Tibial nerve (tissue), 4 donors: ENCODE measurements around the gene STAB1. TPM values are rescaled to one million over a fixed set of nuclear protein-coding genes. Genes with fewer than 3 reads are reported as not detected.
A peak's percentile ranks its signal among the peaks of the same experiment; 100 is the strongest.

Experiments used
- DNase-seq, 2 donors: peaks; one replicate each; pipeline ENCODE4 v3.0.0-alpha.2; 2019; ENCODE audit warnings: low spot score in 2 of 2
- H3K27ac ChIP-seq, 4 donors: fragments of 200-600 bp; sonication (generic) in 3 of 4; one replicate each; pipeline ENCODE4 v1.5.1; 2017 to 2019; ENCODE audit warnings: mild to moderate bottlenecking in 1 of 4
- H3K27me3 ChIP-seq, 2 donors: fragments of 200-600 bp; sonication (generic) in 1 of 2; one replicate each; pipeline versions ENCODE4 v1.5.1 to v1.6.0; 2017 to 2019
- H3K36me3 ChIP-seq, 3 donors: fragments of 200-600 bp; sonication (generic); one replicate each; pipeline ENCODE4 v1.5.1; 2018 to 2019
- H3K4me1 ChIP-seq, 4 donors: fragments of 200-600 bp; sonication (generic) in 3 of 4; one replicate each; pipeline ENCODE4 v1.5.1; 2017 to 2019
- H3K4me3 ChIP-seq, 4 donors: fragments of 200-600 bp; sonication (generic) in 3 of 4; one replicate each; pipeline ENCODE4 v1.5.1; 2017 to 2019; ENCODE audit warnings: mild to moderate bottlenecking in 1 of 4, moderate library complexity in 1 of 4
- H3K9me3 ChIP-seq, 4 donors: fragments of 200-600 bp; sonication (generic) in 3 of 4; one replicate each; pipeline ENCODE4 v1.5.1; 2017 to 2019
- EP300 ChIP-seq, 2 donors: sonication (generic); formaldehyde crosslinking; IDR thresholded peaks; one replicate each; pipeline ENCODE4 v1.6.1; 2017; ENCODE audit warnings: antibody characterized with exemption in 2 of 2, mild to moderate bottlenecking in 1 of 2
- POLR2A ChIP-seq, 2 donors: fragments of 450-650 bp; IDR thresholded peaks; one replicate each; pipeline ENCODE4 v1.6.1; 2017; ENCODE audit warnings: antibody characterized with exemption in 2 of 2, mild to moderate bottlenecking in 2 of 2, moderate library complexity in 2 of 2
- WGBS, 2 donors: methylation state at CpG; one replicate each; pipeline ENCODE4 v1.1.5; 2018; 5-methylcytosine and 5-hydroxymethylcytosine counted together
- total RNA-seq, 4 donors: library from RNA; depleted of rRNA; stranded (reverse); fragments of >200 nt; gene quantifications; one replicate each; pipeline ENCODE4 v1.1.0, GENCODE V29; 2016
- TF ChIP-seq, protein P1 (sequence below), 5 experiments: fragments of 200-600 bp in 3 of 5; fragments of 450-650 bp in 2 of 5; sonication (generic) in 3 of 5; IDR thresholded peaks; one replicate each; pipeline ENCODE4 v1.5.1; 2016 to 2019; ENCODE audit warnings: antibody characterized with exemption in 5 of 5, mild to moderate bottlenecking in 3 of 5, moderate library complexity in 2 of 5

The STAB1 gene
- total RNA-seq, 4 donors from 2014 or later: 167 to 527 (median 264) TPM

GRCh38 chr3:52554026-52554755 is 59.1 kb downstream of the STAB1 start:
- 89 to 92% methylated on average over 5 of the region's 5 CpGs for WGBS, 2 donors
- Histone ChIP-seq H3K4me3 (no peak overlapping the region), H3K27ac (no peak overlapping the region), H3K9me3 (no peaks in the 10 kb centered on the region), H3K36me3 (peaks cover 0 to 77% (median 2%) of the 10 kb centered on the region in 3 donors), H3K27me3 (no peaks in the 10 kb centered on the region), H3K4me1 (peaks cover 0 to 39% (median 18%) of the 10 kb centered on the region in 4 donors)
- no peak for DNase-seq
- TF ChIP-seq POLR2A (IDR thresholded peaks at IDR 0.05) (no peak), EP300 (IDR thresholded peaks at IDR 0.05) (no peak)
- TF ChIP-seq, protein P1, sequence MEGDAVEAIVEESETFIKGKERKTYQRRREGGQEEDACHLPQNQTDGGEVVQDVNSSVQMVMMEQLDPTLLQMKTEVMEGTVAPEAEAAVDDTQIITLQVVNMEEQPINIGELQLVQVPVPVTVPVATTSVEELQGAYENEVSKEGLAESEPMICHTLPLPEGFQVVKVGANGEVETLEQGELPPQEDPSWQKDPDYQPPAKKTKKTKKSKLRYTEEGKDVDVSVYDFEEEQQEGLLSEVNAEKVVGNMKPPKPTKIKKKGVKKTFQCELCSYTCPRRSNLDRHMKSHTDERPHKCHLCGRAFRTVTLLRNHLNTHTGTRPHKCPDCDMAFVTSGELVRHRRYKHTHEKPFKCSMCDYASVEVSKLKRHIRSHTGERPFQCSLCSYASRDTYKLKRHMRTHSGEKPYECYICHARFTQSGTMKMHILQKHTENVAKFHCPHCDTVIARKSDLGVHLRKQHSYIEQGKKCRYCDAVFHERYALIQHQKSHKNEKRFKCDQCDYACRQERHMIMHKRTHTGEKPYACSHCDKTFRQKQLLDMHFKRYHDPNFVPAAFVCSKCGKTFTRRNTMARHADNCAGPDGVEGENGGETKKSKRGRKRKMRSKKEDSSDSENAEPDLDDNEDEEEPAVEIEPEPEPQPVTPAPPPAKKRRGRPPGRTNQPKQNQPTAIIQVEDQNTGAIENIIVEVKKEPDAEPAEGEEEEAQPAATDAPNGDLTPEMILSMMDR (IDR thresholded peaks at IDR 0.05): no peak

- peak overlapping the region in 1 of 4 donors; percentile 79 for H3K27ac ChIP-seq
- TF ChIP-seq POLR2A (IDR thresholded peaks at IDR 0.05): no peak
- no peak for TF ChIP-seq EP300 (IDR thresholded peaks at IDR 0.05)
- TF ChIP-seq, protein P1 (IDR thresholded peaks at IDR 0.05): no peak
- no peaks in the 10 kb centered on the region for H3K9me3 ChIP-seq
- no peak for DNase-seq
- no peak overlapping the region for H3K4me3 ChIP-seq
- H3K36me3 ChIP-seq: peaks cover 0 to 77% (median 2%) of the 10 kb centered on the region in 3 donors
- H3K4me1 ChIP-seq: peaks cover 0 to 39% (median 18%) of the 10 kb centered on the region in 4 donors
- WGBS, 2 donors: 88 to 90% methylated on average over 1 of the region's 1 CpG
- H3K27me3 ChIP-seq: no peaks in the 10 kb centered on the region
Observed at GRCh38 chr3:52555056-52555455, 59.9 kb downstream of the STAB1 start.

DNA sequence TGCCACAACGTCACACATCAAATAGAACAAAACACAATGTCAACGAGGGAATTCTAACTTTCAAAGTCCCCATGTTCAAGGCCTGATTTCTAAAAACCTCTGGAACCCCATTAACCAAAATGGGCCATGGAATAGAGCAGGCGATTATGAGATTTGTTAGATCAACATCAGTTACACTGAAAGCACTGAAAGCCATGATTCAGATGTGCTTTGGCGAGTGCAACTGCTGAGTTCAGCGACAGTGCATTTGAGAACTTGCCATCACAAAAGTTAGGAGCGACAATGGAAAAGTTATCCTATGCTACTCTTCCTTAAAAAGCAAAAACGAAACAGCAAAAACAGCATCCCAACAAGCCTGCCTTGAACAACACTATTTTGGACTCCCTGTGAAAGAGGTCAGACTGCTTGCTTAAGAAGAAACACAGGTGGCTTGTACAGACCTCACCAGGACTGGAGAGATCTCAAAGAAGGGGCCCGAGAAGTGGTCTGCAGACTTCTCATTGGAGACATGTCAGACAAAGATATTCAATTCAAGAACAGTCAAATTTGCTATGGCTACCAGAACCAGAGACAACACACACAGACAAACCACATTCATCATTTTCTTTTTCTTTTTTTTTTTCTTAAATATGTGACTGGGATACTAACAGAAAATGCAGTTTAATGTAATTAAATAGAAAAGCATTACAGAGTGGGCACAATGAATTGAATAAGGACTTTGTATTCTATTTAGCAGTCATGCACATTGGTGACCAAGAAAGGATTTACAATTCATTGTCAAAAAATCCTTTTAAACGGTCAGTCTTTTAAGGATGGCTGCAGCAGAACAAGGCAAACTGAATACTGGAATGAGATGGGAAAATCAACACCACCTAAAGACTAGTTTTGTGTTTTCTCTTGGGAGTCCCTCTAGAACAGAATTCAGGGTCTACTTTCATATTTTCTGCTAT is 62.1 kb downstream of the STAB1 start:
- WGBS, 2 donors: 42 to 44% methylated on average over 9 of the region's 9 CpGs

DNA sequence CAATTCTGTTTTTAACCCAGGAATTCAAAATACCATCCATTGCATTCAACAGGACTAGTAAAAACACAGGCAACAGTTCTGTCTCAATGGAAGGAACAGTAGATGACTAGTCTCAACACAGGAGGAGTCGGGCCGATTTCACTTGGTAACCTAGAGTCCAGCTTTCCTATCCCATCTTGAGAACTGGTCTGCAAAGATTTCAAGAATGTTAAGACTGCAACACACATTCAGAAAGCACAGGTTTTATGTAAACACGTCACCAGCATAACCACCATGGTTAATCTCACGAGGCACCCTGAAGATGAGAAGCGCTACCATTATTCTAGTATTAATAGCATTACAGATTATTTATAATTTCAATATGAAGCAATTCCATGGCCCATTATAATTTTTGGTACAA is 63.3 kb downstream of the STAB1 start:
- peaks cover 3 to 80% (median 8%) of the 10 kb centered on the region in 3 donors for H3K36me3 ChIP-seq
- H3K27me3 ChIP-seq: no peaks in the 10 kb centered on the region
- no peaks in the 10 kb centered on the region for H3K9me3 ChIP-seq
- DNase-seq: no peak
- peaks cover 0 to 39% (median 18%) of the 10 kb centered on the region in 4 donors for H3K4me1 ChIP-seq
- TF ChIP-seq POLR2A (IDR thresholded peaks at IDR 0.05) (no peak), EP300 (IDR thresholded peaks at IDR 0.05) (no peak)
- TF ChIP-seq, protein P1 (IDR thresholded peaks at IDR 0.05): no peak
- H3K27ac ChIP-seq: peak overlapping the region in 1 of 4 donors; percentile 79
- H3K4me3 ChIP-seq: no peak overlapping the region
- 94 to 99% methylated on average over 5 of the region's 5 CpGs for WGBS, 2 donors

More for the DNA sequence above, 62.1 kb downstream of the STAB1 start:
- H3K36me3 ChIP-seq: peaks cover 2 to 80% (median 4%) of the 10 kb centered on the region in 3 donors
- H3K9me3 ChIP-seq: no peaks in the 10 kb centered on the region
- no peaks in the 10 kb centered on the region for H3K27me3 ChIP-seq
- H3K4me1 ChIP-seq: peaks cover 0 to 39% (median 18%) of the 10 kb centered on the region in 4 donors
- peak overlapping the region in 2 of 4 donors; percentile 32 to 79 for H3K27ac ChIP-seq
- no peak for TF ChIP-seq POLR2A (IDR thresholded peaks at IDR 0.05)
- no peak for TF ChIP-seq EP300 (IDR thresholded peaks at IDR 0.05)
- TF ChIP-seq, protein P1 (IDR thresholded peaks at IDR 0.05): no peak
- no peak overlapping the region for H3K4me3 ChIP-seq
- DNase-seq: no peak
